Activated T-helper 1 cell treated with anti-CD3 and anti-CD28 coated beads, Interleukin-12 subunit alpha, Interleukin-12 subunit beta, Interleukin-2, Interleukin-4 antibody, amounts not matched to agents 30 ng/mL and 10 ng/mL and 1 ng/mL, durations not matched to agents 14 hours and 24 hours and 36 hours (primary cell): ENCODE data around the gene TAOK1. TPM values are rescaled to one million over a fixed set of nuclear protein-coding genes. Genes with fewer than 3 reads are reported as not detected.
A peak's percentile ranks its signal among the peaks of the same experiment; 100 is the strongest.
"Not testable (repeated sequence)": the region's sequence is repeated elsewhere in the genome, so short reads cannot be mapped to it uniquely, and the experiment has no call there.

Experiments
- DNase-seq: peaks from one replicate; pipeline ENCODE4 v3.0.0; 2021; ENCODE audit warnings: low spot score
- H3K27ac Mint-ChIP-seq: one replicate; pipeline ENCODE4 v1.8.0; 2021; ENCODE audit warnings: mild to moderate bottlenecking, mixed read lengths
- H3K27me3 Mint-ChIP-seq: one replicate; pipeline ENCODE4 v1.8.0; 2022; ENCODE audit warnings: mild to moderate bottlenecking, moderate library complexity, mixed read lengths; ENCODE audit not compliant: insufficient read depth
- H3K36me3 Mint-ChIP-seq: one replicate; pipeline ENCODE4 v1.8.0; 2021; ENCODE audit warnings: low read depth, mixed read lengths
- H3K4me1 Mint-ChIP-seq: one replicate; pipeline ENCODE4 v1.8.0; 2021; ENCODE audit warnings: low read depth, mixed read lengths
- H3K4me3 Mint-ChIP-seq: one replicate; pipeline ENCODE4 v1.8.0; 2021; ENCODE audit warnings: mild to moderate bottlenecking, moderate library complexity, mixed read lengths
- H3K9me3 Mint-ChIP-seq: one replicate; pipeline ENCODE4 v1.8.0; 2021; ENCODE audit warnings: mixed read lengths
- intact Hi-C: fragments of 100-400 bp; cut with micrococcal nuclease; formaldehyde crosslinking; loops from one replicate; pipeline ENCODE4 v1.15.1; 2024
- total RNA-seq: library from RNA; stranded (reverse); gene quantifications from 2 replicates; pipeline ENCODE4 v1.2.3, GENCODE V29; 2022

TAOK1 gene
- total RNA-seq: 45.9 and 46.9 TPM in 2 replicates

- H3K4me1 Mint-ChIP-seq: peaks cover 43% of the 10 kb centered on the region
- H3K27me3 Mint-ChIP-seq: no peaks in the 10 kb centered on the region
- H3K36me3 Mint-ChIP-seq: peaks cover 18% of the 10 kb centered on the region
- H3K27ac Mint-ChIP-seq: peak within 1 kb of the TSS; percentile 95
- intact Hi-C loops: loop anchor here (1.0 to 10.0 kb wide), 6 partner anchors 96 to 675 kb away; partner anchors contain the start of genes NUFIP2, PROCA1, RAB34 and RPL23A
- no peaks in the 10 kb centered on the region for H3K9me3 Mint-ChIP-seq
- peak; percentile 97 for DNase-seq
- peak within 1 kb of the TSS; percentile 98 for H3K4me3 Mint-ChIP-seq
Measured at GRCh38 chr17:29389982-29390850, at the start of gene TAOK1. TAOK1 (plus strand) TSS chr17:29390363; CDS start chr17:29451549, 61,186 bp downstream.

GRCh38 chr17:29341726-29342125 lies 48.4 kb upstream of the TAOK1 start:
- DNase-seq: no peak
- Mint-ChIP-seq H3K36me3 (no peaks in the 10 kb centered on the region), H3K9me3 (no peaks in the 10 kb centered on the region), H3K27ac (no peak overlapping the region), H3K4me3 (no peak overlapping the region), H3K4me1 (no peaks in the 10 kb centered on the region), H3K27me3 (peaks cover 25% of the 10 kb centered on the region)
- intact Hi-C loops: no loop called here

- Mint-ChIP-seq H3K9me3 (no peaks in the 10 kb centered on the region), H3K27me3 (peaks cover 25% of the 10 kb centered on the region), H3K36me3 (no peaks in the 10 kb centered on the region), H3K27ac (no peak overlapping the region), H3K4me1 (no peaks in the 10 kb centered on the region), H3K4me3 (no peak overlapping the region)
- DNase-seq: no peak
- intact Hi-C loops: no loop called here
Measured at GRCh38 chr17:29342158-29342765, 47.9 kb upstream of the TAOK1 start.

GRCh38 chr17:29344201-29344856 lies 45.8 kb upstream of the TAOK1 start:
- Mint-ChIP-seq H3K36me3 (no peaks in the 10 kb centered on the region), H3K27me3 (peaks cover 24% of the 10 kb centered on the region), H3K4me3 (no peak overlapping the region), H3K27ac (no peak overlapping the region), H3K4me1 (no peaks in the 10 kb centered on the region), H3K9me3 (no peaks in the 10 kb centered on the region)
- DNase-seq: no peak
- intact Hi-C loops: no loop called here

- no peaks in the 10 kb centered on the region for H3K4me1 Mint-ChIP-seq
Measured at GRCh38 chr17:29345066-29345465, 45.1 kb upstream of the TAOK1 start.

GRCh38 chr17:29345470-29345869 lies 44.7 kb upstream of the TAOK1 start:
- H3K9me3 Mint-ChIP-seq, H3K4me3 Mint-ChIP-seq, intact Hi-C loops, H3K36me3 Mint-ChIP-seq, H3K4me1 Mint-ChIP-seq, H3K27ac Mint-ChIP-seq, DNase-seq: not testable (repeated sequence)
- peaks cover 17% of the 10 kb centered on the region for H3K27me3 Mint-ChIP-seq

More at GRCh38 chr17:29345066-29345465, 45.1 kb upstream of the TAOK1 start:
- H3K36me3 Mint-ChIP-seq: no peaks in the 10 kb centered on the region
- H3K4me3 Mint-ChIP-seq: no peak overlapping the region
- H3K9me3 Mint-ChIP-seq: no peaks in the 10 kb centered on the region
- no peak overlapping the region for H3K27ac Mint-ChIP-seq
- DNase-seq: no peak
- peaks cover 21% of the 10 kb centered on the region for H3K27me3 Mint-ChIP-seq
- intact Hi-C loops: no loop called here

- Mint-ChIP-seq H3K4me1 (no peaks in the 10 kb centered on the region), H3K4me3 (no peak overlapping the region), H3K36me3 (no peaks in the 10 kb centered on the region), H3K27ac (no peak overlapping the region), H3K9me3 (no peaks in the 10 kb centered on the region), H3K27me3 (peaks cover 17% of the 10 kb centered on the region)
- intact Hi-C loops: no loop called here
- no peak for DNase-seq
Measured at GRCh38 chr17:29346462-29346861, 43.7 kb upstream of the TAOK1 start.

GRCh38 chr17:29347831-29348629 lies 42.1 kb upstream of the TAOK1 start:
- H3K4me3 Mint-ChIP-seq: no peak overlapping the region
- no peaks in the 10 kb centered on the region for H3K36me3 Mint-ChIP-seq
- H3K27me3 Mint-ChIP-seq: peaks cover 10% of the 10 kb centered on the region
- no peak overlapping the region for H3K27ac Mint-ChIP-seq
- intact Hi-C loops: no loop called here
- H3K4me1 Mint-ChIP-seq: no peaks in the 10 kb centered on the region
- DNase-seq: no peak
- H3K9me3 Mint-ChIP-seq: no peaks in the 10 kb centered on the region

GRCh38 chr17:29349409-29349808 lies 40.8 kb upstream of the TAOK1 start:
- Mint-ChIP-seq H3K27me3 (peaks cover 6% of the 10 kb centered on the region), H3K4me1 (no peaks in the 10 kb centered on the region), H3K27ac (no peak overlapping the region), H3K9me3 (no peaks in the 10 kb centered on the region), H3K4me3 (no peak overlapping the region), H3K36me3 (no peaks in the 10 kb centered on the region)
- intact Hi-C loops: no loop called here
- DNase-seq: no peak

- DNase-seq: no peak
- H3K4me1 Mint-ChIP-seq: no peaks in the 10 kb centered on the region
- no peaks in the 10 kb centered on the region for H3K9me3 Mint-ChIP-seq
- intact Hi-C loops: no loop called here
- no peak overlapping the region for H3K4me3 Mint-ChIP-seq
- H3K27ac Mint-ChIP-seq: no peak overlapping the region
- H3K36me3 Mint-ChIP-seq: no peaks in the 10 kb centered on the region
- peaks cover 11% of the 10 kb centered on the region for H3K27me3 Mint-ChIP-seq
Measured at GRCh38 chr17:29352146-29352545, 38.0 kb upstream of the TAOK1 start.

GRCh38 chr17:29357232-29357631 lies 32.9 kb upstream of the TAOK1 start:
- intact Hi-C loops: no loop called here
- H3K4me3 Mint-ChIP-seq: no peak overlapping the region
- H3K4me1 Mint-ChIP-seq: peaks cover 5% of the 10 kb centered on the region
- no peaks in the 10 kb centered on the region for H3K36me3 Mint-ChIP-seq
- no peak overlapping the region for H3K27ac Mint-ChIP-seq
- no peaks in the 10 kb centered on the region for H3K9me3 Mint-ChIP-seq
- peaks cover 8% of the 10 kb centered on the region for H3K27me3 Mint-ChIP-seq
- DNase-seq: no peak

- H3K4me3 Mint-ChIP-seq: no peak overlapping the region
- no peaks in the 10 kb centered on the region for H3K36me3 Mint-ChIP-seq
- H3K27ac Mint-ChIP-seq: peak overlapping the region; percentile 36
- no peak for DNase-seq
- H3K9me3 Mint-ChIP-seq: no peaks in the 10 kb centered on the region
- peaks cover 5% of the 10 kb centered on the region for H3K27me3 Mint-ChIP-seq
- peaks cover 5% of the 10 kb centered on the region for H3K4me1 Mint-ChIP-seq
- intact Hi-C loops: no loop called here
Measured at GRCh38 chr17:29357821-29358232, 32.3 kb upstream of the TAOK1 start.
